ENCODE results near the gene ENOX1.

The ENOX1 gene

DNA sequence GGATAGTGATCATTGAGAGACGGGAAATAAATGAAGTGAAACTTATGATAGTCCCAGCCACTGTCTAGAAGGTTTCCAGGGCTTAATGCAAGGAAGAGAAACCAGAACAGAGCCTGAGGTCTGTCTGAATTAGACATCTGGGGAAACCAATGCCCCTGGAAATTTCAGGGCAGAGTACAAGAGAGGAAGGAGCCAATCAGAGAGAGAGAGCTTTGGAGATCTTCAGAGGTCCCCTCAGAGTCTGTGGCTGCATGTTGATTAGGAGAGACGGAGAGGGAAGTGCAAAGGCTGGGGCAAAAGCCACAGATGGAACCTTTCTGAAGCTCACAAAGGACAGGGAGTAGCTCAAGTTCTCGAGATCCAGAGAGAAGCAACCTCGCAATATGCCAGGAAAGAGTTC, 385.4 kb downstream of the ENOX1 start:
- no peak for DNase-seq
- no peak overlapping the region for H3K27ac ChIP-seq
- no peaks in the 10 kb centered on the region for H3K27me3 ChIP-seq
- H3K4me1 ChIP-seq = no peaks in the 10 kb centered on the region
- no peaks in the 10 kb centered on the region for H3K9me3 ChIP-seq
- TF ChIP-seq, protein P1, sequence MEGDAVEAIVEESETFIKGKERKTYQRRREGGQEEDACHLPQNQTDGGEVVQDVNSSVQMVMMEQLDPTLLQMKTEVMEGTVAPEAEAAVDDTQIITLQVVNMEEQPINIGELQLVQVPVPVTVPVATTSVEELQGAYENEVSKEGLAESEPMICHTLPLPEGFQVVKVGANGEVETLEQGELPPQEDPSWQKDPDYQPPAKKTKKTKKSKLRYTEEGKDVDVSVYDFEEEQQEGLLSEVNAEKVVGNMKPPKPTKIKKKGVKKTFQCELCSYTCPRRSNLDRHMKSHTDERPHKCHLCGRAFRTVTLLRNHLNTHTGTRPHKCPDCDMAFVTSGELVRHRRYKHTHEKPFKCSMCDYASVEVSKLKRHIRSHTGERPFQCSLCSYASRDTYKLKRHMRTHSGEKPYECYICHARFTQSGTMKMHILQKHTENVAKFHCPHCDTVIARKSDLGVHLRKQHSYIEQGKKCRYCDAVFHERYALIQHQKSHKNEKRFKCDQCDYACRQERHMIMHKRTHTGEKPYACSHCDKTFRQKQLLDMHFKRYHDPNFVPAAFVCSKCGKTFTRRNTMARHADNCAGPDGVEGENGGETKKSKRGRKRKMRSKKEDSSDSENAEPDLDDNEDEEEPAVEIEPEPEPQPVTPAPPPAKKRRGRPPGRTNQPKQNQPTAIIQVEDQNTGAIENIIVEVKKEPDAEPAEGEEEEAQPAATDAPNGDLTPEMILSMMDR (IDR thresholded peaks at IDR 0.05) = no peak
- H3K4me3 ChIP-seq = no peak overlapping the region
- no peaks in the 10 kb centered on the region for H3K36me3 ChIP-seq
- intact Hi-C loops (cut with DNase I; ENCODE audit: low total_unique reads) = no loop called here

DNA sequence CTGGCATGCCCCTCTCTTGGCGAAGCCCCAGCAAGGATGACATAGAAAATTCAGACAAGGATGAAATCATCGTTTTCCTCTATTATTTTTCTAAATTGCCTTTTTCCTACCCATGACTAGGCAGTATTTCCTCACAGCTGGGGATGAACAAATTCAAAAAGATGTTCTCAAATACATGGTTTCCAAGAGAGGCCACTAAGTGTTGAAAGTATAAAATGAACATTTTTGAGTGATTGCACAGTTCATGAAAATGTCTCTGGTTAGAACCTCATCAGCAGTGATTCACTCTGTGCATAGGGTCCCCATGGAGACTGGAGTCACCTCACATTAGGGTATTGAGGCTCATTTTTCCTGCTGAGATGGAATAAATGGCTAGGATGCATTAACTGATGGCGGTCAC, 389.7 kb downstream of the ENOX1 start:
- intact Hi-C loops (cut with DNase I; ENCODE audit: low total_unique reads) = no loop called here
- Histone ChIP-seq H3K27me3 (no peaks in the 10 kb centered on the region), H3K27ac (no peak overlapping the region), H3K4me3 (no peak overlapping the region), H3K9me3 (no peaks in the 10 kb centered on the region), H3K36me3 (no peaks in the 10 kb centered on the region), H3K4me1 (no peaks in the 10 kb centered on the region)
- no peak for DNase-seq
- TF ChIP-seq, protein P1 (IDR thresholded peaks at IDR 0.05) = no peak

- no peak for DNase-seq
- no peak overlapping the region for H3K27ac ChIP-seq
- TF ChIP-seq, protein P1 (IDR thresholded peaks at IDR 0.05) = no peak
- H3K4me3 ChIP-seq = no peak overlapping the region
- no peaks in the 10 kb centered on the region for H3K27me3 ChIP-seq
- H3K36me3 ChIP-seq = no peaks in the 10 kb centered on the region
- intact Hi-C loops (cut with DNase I; ENCODE audit: low total_unique reads) = no loop called here
- no peaks in the 10 kb centered on the region for H3K9me3 ChIP-seq
- H3K4me1 ChIP-seq = no peaks in the 10 kb centered on the region
Measured at GRCh38 chr13:43391036-43391435, 395.7 kb downstream of the ENOX1 start.

- no peak for DNase-seq
- no peaks in the 10 kb centered on the region for H3K4me1 ChIP-seq
- H3K9me3 ChIP-seq = no peaks in the 10 kb centered on the region
- no peak overlapping the region for H3K4me3 ChIP-seq
- intact Hi-C loops (cut with DNase I; ENCODE audit: low total_unique reads) = no loop called here
- TF ChIP-seq, protein P1 (IDR thresholded peaks at IDR 0.05) = no peak
- no peaks in the 10 kb centered on the region for H3K36me3 ChIP-seq
- H3K27ac ChIP-seq = no peak overlapping the region
- no peaks in the 10 kb centered on the region for H3K27me3 ChIP-seq
Measured at GRCh38 chr13:43390619-43391018, 396.2 kb downstream of the ENOX1 start.

GRCh38 chr13:43389983-43390382, 396.8 kb downstream of the ENOX1 start:
- DNase-seq = no peak
- intact Hi-C loops (cut with DNase I; ENCODE audit: low total_unique reads) = no loop called here
- Histone ChIP-seq H3K4me1 (no peaks in the 10 kb centered on the region), H3K36me3 (no peaks in the 10 kb centered on the region), H3K27ac (no peak overlapping the region), H3K4me3 (no peak overlapping the region), H3K9me3 (no peaks in the 10 kb centered on the region), H3K27me3 (no peaks in the 10 kb centered on the region)
- TF ChIP-seq, protein P1 (IDR thresholded peaks at IDR 0.05) = no peak

DNA sequence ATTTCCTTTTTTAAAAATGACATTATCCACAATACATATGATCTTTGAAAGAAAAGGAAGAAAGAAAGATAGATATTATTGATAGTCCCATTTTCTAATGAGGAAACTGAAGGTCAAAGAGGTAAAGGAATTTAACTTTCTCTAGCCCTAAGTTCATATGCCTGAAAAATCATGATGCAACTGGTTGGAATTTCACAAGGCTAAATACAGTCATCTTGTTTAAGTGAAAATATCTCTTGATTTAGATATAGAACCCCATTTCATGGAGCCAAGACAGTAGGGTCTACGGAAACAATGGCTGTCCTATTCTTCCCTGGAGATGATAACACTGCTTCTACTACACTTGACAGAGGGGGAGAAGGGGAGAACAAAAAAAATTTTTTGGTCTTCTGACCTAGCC, 397.2 kb downstream of the ENOX1 start:
- Histone ChIP-seq H3K9me3 (no peaks in the 10 kb centered on the region), H3K27ac (no peak overlapping the region), H3K4me3 (no peak overlapping the region), H3K4me1 (no peaks in the 10 kb centered on the region), H3K36me3 (no peaks in the 10 kb centered on the region), H3K27me3 (no peaks in the 10 kb centered on the region)
- TF ChIP-seq, protein P1 (IDR thresholded peaks at IDR 0.05) = no peak
- intact Hi-C loops (cut with DNase I; ENCODE audit: low total_unique reads) = no loop called here
- no peak for DNase-seq

Data from tibial artery (tissue), 4 donors.